ENCODE results near the gene KRT76. TPM values are rescaled to one million over a fixed set of nuclear protein-coding genes. Genes with fewer than 3 reads are reported as not detected.

The KRT76 gene
- total and polyA plus RNA-seq, 7 experiments from 2014 or later = not detected

- Histone ChIP-seq H3K9me3 (ENCODE audit: control insufficient read depth in 2 of 3, low read length in 3 of 3) (no peaks in the 10 kb centered on the region), H3K4me1 (ENCODE audit: control insufficient read depth in 2 of 2, insufficient read depth in 2 of 2, low read length in 2 of 2) (no peaks in the 10 kb centered on the region), H3K27me3 (ENCODE audit: control insufficient read depth in 2 of 2, insufficient read depth in 2 of 2, low read length in 2 of 2) (no peaks in the 10 kb centered on the region), H3K27ac (ENCODE audit: low read depth, low read length) (no peak overlapping the region), H3K36me3 (ENCODE audit: control insufficient read depth in 2 of 3, insufficient read depth in 3 of 3, low read length in 3 of 3) (no peaks in the 10 kb centered on the region), H3K4me3 (ENCODE audit: low read length) (no peak overlapping the region)
- no peak overlapping the region for H3K27ac Mint-ChIP-seq
- POLR2A ChIA-PET = no interaction called here
- ATAC-seq = no peak
- intact Hi-C loops (cut with micrococcal nuclease) = no loop called here
- H3K4me3 Mint-ChIP-seq = no peak overlapping the region
- H3K36me3 Mint-ChIP-seq = no peaks in the 10 kb centered on the region
- no peaks in the 10 kb centered on the region for H3K27me3 Mint-ChIP-seq
- DNase-seq = no peak
- CTCF ChIA-PET = no interaction called here
- peaks cover 0 to 1% (median 0%) of the 10 kb centered on the region in 11 donors for H3K9me3 Mint-ChIP-seq
- no peaks in the 10 kb centered on the region for H3K4me1 Mint-ChIP-seq
Observed at GRCh38 chr12:52808573-52809160, 31.5 kb upstream of the KRT76 start.

DNA sequence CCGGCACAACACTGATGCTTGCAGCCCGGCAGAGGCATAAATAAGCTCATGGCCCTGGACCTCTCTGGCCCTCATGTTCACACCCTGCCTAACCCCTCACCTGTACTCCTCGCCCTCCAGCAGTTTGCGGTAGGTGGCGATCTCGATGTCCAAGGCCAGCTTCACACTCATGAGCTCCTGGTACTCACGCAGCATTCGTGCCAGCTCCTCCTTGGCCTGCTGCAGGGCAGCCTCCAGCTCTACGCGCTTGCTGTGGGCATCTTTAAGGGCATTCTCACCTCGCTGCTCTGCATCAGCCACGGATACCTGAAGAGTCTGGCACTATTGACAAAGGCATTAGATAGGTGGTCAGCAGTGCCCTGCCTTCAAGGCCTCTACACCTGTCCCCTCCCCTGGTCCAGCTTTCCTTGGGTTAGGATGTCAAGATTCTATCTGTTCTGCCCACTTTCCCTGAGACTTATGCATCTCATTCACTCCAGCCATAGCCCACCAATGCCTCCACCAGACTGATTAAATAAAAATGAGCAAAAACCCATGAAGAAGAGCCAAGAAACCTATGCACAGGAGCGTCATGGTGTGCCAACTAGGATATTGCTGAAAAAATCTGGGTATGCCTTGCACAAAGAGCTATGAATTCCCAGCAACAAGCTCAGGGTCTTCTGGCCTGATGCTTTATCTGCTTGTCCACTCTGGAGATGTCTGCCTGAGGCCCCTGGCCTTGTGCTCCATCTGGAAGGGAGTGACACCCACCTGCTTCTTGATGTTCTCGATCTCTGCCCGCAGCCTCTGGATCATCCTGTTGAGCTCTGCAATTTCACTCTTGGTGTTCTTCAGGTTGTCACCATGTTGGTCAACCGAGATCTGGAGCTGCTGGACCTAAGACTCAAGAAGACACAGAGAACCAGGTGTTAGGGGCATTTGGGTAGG lies 30.7 kb upstream of the KRT76 start:
- CTCF ChIA-PET = no interaction called here
- intact Hi-C loops (cut with micrococcal nuclease) = no loop called here
- Mint-ChIP-seq H3K36me3 (peaks cover 0 to 4% (median 0%) of the 10 kb centered on the region in 5 donors), H3K4me3 (no peak overlapping the region), H3K4me1 (no peaks in the 10 kb centered on the region), H3K27ac (peak overlapping the region in 1 of 9 donors; percentile 71), H3K27me3 (no peaks in the 10 kb centered on the region), H3K9me3 (peaks cover 0 to 1% (median 0%) of the 10 kb centered on the region in 11 donors)
- Histone ChIP-seq H3K36me3 (ENCODE audit: control insufficient read depth in 2 of 3, insufficient read depth in 3 of 3, low read length in 3 of 3) (no peaks in the 10 kb centered on the region), H3K4me3 (ENCODE audit: low read length) (no peak overlapping the region), H3K27ac (ENCODE audit: low read depth, low read length) (no peak overlapping the region), H3K27me3 (ENCODE audit: control insufficient read depth in 2 of 2, insufficient read depth in 2 of 2, low read length in 2 of 2) (no peaks in the 10 kb centered on the region), H3K4me1 (ENCODE audit: control insufficient read depth in 2 of 2, insufficient read depth in 2 of 2, low read length in 2 of 2) (no peaks in the 10 kb centered on the region), H3K9me3 (ENCODE audit: control insufficient read depth in 2 of 3, low read length in 3 of 3) (no peaks in the 10 kb centered on the region)
- ATAC-seq (no peak), DNase-seq (no peak)
- POLR2A ChIA-PET = no interaction called here

- no peak overlapping the region for H3K27ac ChIP-seq (ENCODE audit: low read depth, low read length)
- no peak overlapping the region for H3K4me3 Mint-ChIP-seq
- peaks cover 0 to 4% (median 0%) of the 10 kb centered on the region in 5 donors for H3K36me3 Mint-ChIP-seq
- POLR2A ChIA-PET = no interaction called here
- no peaks in the 10 kb centered on the region for H3K27me3 ChIP-seq (ENCODE audit: control insufficient read depth in 2 of 2, insufficient read depth in 2 of 2, low read length in 2 of 2)
- H3K9me3 Mint-ChIP-seq = peaks cover 0 to 1% (median 0%) of the 10 kb centered on the region in 11 donors
- no peak overlapping the region for H3K27ac Mint-ChIP-seq
- no peaks in the 10 kb centered on the region for H3K4me1 ChIP-seq (ENCODE audit: control insufficient read depth in 2 of 2, insufficient read depth in 2 of 2, low read length in 2 of 2)
- no peaks in the 10 kb centered on the region for H3K4me1 Mint-ChIP-seq
- no peak for DNase-seq
- H3K36me3 ChIP-seq (ENCODE audit: control insufficient read depth in 2 of 3, insufficient read depth in 3 of 3, low read length in 3 of 3) = no peaks in the 10 kb centered on the region
- intact Hi-C loops (cut with micrococcal nuclease) = no loop called here
- H3K4me3 ChIP-seq (ENCODE audit: low read length) = no peak overlapping the region
- ATAC-seq = no peak
- H3K27me3 Mint-ChIP-seq = no peaks in the 10 kb centered on the region
- CTCF ChIA-PET = no interaction called here
- H3K9me3 ChIP-seq (ENCODE audit: control insufficient read depth in 2 of 3, low read length in 3 of 3) = no peaks in the 10 kb centered on the region
Observed at GRCh38 chr12:52806821-52807543, 29.8 kb upstream of the KRT76 start.

DNA sequence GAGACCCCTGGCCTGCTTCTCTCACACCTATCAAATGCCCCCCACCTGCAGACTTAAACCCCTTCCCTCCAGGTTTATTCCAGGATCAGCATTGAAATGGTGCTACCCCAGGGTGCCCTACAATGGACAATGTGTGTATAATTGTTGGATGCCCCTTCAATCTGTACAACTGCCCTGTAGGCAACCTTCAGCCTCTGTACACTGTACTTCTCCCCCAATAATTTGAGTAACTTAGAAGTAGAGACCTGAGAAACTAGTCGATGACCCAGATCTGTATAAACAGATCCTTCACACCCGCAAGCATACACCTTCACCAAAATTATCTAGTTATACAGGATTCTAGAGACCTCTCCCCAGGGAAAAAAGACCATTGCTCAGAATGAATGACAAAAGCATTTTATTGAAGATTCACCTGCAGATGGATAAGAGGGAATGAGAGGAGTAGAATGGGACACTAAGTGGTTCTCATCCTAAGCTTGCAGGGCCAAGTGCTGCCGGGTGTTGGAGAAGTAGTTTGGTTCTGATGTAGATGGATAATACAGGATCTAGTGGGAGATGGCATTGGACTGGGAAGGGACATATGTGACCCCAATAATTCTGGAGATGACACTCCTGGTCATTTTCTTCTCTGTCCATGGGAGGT lies 29.1 kb upstream of the KRT76 start:
- Histone ChIP-seq H3K4me1 (ENCODE audit: control insufficient read depth in 2 of 2, insufficient read depth in 2 of 2, low read length in 2 of 2) (no peaks in the 10 kb centered on the region), H3K36me3 (ENCODE audit: control insufficient read depth in 2 of 3, insufficient read depth in 3 of 3, low read length in 3 of 3) (no peaks in the 10 kb centered on the region), H3K4me3 (ENCODE audit: low read length) (no peak overlapping the region), H3K27ac (ENCODE audit: low read depth, low read length) (no peak overlapping the region), H3K9me3 (ENCODE audit: control insufficient read depth in 2 of 3, low read length in 3 of 3) (no peaks in the 10 kb centered on the region), H3K27me3 (ENCODE audit: control insufficient read depth in 2 of 2, insufficient read depth in 2 of 2, low read length in 2 of 2) (no peaks in the 10 kb centered on the region)
- Mint-ChIP-seq H3K9me3 (peaks cover 0 to 1% (median 0%) of the 10 kb centered on the region in 11 donors), H3K4me3 (no peak overlapping the region), H3K4me1 (no peaks in the 10 kb centered on the region), H3K36me3 (peaks cover 0 to 4% (median 0%) of the 10 kb centered on the region in 5 donors), H3K27me3 (no peaks in the 10 kb centered on the region), H3K27ac (peak overlapping the region in 1 of 9 donors; percentile 46)
- ATAC-seq (no peak), DNase-seq (no peak)
- CTCF ChIA-PET = no interaction called here
- intact Hi-C loops (cut with micrococcal nuclease) = no loop called here
- POLR2A ChIA-PET = no interaction called here

- Histone ChIP-seq H3K27ac (ENCODE audit: low read depth, low read length) (no peak overlapping the region), H3K4me1 (ENCODE audit: control insufficient read depth in 2 of 2, insufficient read depth in 2 of 2, low read length in 2 of 2) (no peaks in the 10 kb centered on the region), H3K9me3 (ENCODE audit: control insufficient read depth in 2 of 3, low read length in 3 of 3) (no peaks in the 10 kb centered on the region), H3K36me3 (ENCODE audit: control insufficient read depth in 2 of 3, insufficient read depth in 3 of 3, low read length in 3 of 3) (no peaks in the 10 kb centered on the region), H3K4me3 (ENCODE audit: low read length) (no peak overlapping the region), H3K27me3 (ENCODE audit: control insufficient read depth in 2 of 2, insufficient read depth in 2 of 2, low read length in 2 of 2) (no peaks in the 10 kb centered on the region)
- H3K9me3 Mint-ChIP-seq = peaks cover 0 to 1% (median 0%) of the 10 kb centered on the region in 11 donors
- ATAC-seq = no peak
- H3K4me3 Mint-ChIP-seq = no peak overlapping the region
- ChIA-PET POLR2A (no interaction called here), CTCF (interaction anchor here (0.6 kb wide), 1 partner anchor 410 kb away, joined by 6 read pairs; no protein-coding TSS in a partner anchor)
- H3K27ac Mint-ChIP-seq = no peak overlapping the region
- no peaks in the 10 kb centered on the region for H3K27me3 Mint-ChIP-seq
- intact Hi-C loops (cut with micrococcal nuclease) = no loop called here
- DNase-seq = no peak
- H3K36me3 Mint-ChIP-seq = peaks cover 0 to 4% (median 0%) of the 10 kb centered on the region in 5 donors
- H3K4me1 Mint-ChIP-seq = no peaks in the 10 kb centered on the region
Observed at GRCh38 chr12:52805739-52806138, 28.6 kb upstream of the KRT76 start.

GRCh38 chr12:52805000-52805399 lies 27.9 kb upstream of the KRT76 start:
- Mint-ChIP-seq H3K9me3 (peaks cover 0 to 1% (median 0%) of the 10 kb centered on the region in 11 donors), H3K27me3 (no peaks in the 10 kb centered on the region), H3K4me1 (no peaks in the 10 kb centered on the region), H3K36me3 (peaks cover 0 to 4% (median 0%) of the 10 kb centered on the region in 5 donors), H3K4me3 (no peak overlapping the region), H3K27ac (peak overlapping the region in 2 of 9 donors; percentile 13 to 20)
- Histone ChIP-seq H3K4me1 (ENCODE audit: control insufficient read depth in 2 of 2, insufficient read depth in 2 of 2, low read length in 2 of 2) (no peaks in the 10 kb centered on the region), H3K4me3 (ENCODE audit: low read length) (no peak overlapping the region), H3K27me3 (ENCODE audit: control insufficient read depth in 2 of 2, insufficient read depth in 2 of 2, low read length in 2 of 2) (no peaks in the 10 kb centered on the region), H3K36me3 (ENCODE audit: control insufficient read depth in 2 of 3, insufficient read depth in 3 of 3, low read length in 3 of 3) (no peaks in the 10 kb centered on the region), H3K9me3 (ENCODE audit: control insufficient read depth in 2 of 3, low read length in 3 of 3) (no peaks in the 10 kb centered on the region), H3K27ac (ENCODE audit: low read depth, low read length) (no peak overlapping the region)
- ChIA-PET POLR2A (no interaction called here), CTCF (interaction anchor here (0.6 kb wide), 1 partner anchor 409 kb away, joined by 6 read pairs; no protein-coding TSS in a partner anchor)
- DNase-seq = no peak
- no peak for ATAC-seq
- intact Hi-C loops (cut with micrococcal nuclease) = no loop called here

All from naive thymus-derived CD4-positive, alpha-beta T cell (primary cell).